HUES6 (cell line): Measurements from ENCODE around the gene MYOC.
"Not testable (repeated sequence)": the region's sequence is repeated elsewhere in the genome, so short reads cannot be mapped to it uniquely, and the experiment has no call there.

ENCODE experiments used
- H3K27ac ChIP-seq: 2 replicates; pipeline ENCODE4 v1.7.0; 2013; ENCODE audit warnings: low read depth, mild to moderate bottlenecking, low read length, inconsistent platforms
- H3K27me3 ChIP-seq: 2 replicates; pipeline ENCODE4 v1.6.1; 2013; ENCODE audit warnings: low read length; ENCODE audit not compliant: control insufficient read depth, insufficient read depth
- H3K36me3 ChIP-seq: 2 replicates; pipeline ENCODE4 v1.6.1; 2013; ENCODE audit warnings: low read length; ENCODE audit not compliant: control insufficient read depth, insufficient read depth
- H3K4me1 ChIP-seq: 2 replicates; pipeline ENCODE4 v1.6.1; 2013; ENCODE audit warnings: low read length; ENCODE audit not compliant: control insufficient read depth, insufficient read depth
- H3K4me3 ChIP-seq: 2 replicates; pipeline ENCODE4 v1.5.1; 2013; ENCODE audit warnings: low read depth, low read length
- H3K9ac ChIP-seq: one replicate; pipeline ENCODE4 v1.6.1; 2013; ENCODE audit warnings: mild to moderate bottlenecking, low read length
- H3K9me3 ChIP-seq: 2 replicates; pipeline ENCODE4 v1.6.1; 2013; ENCODE audit warnings: low read depth, low read length; ENCODE audit not compliant: control insufficient read depth, insufficient read depth

The MYOC gene

DNA sequence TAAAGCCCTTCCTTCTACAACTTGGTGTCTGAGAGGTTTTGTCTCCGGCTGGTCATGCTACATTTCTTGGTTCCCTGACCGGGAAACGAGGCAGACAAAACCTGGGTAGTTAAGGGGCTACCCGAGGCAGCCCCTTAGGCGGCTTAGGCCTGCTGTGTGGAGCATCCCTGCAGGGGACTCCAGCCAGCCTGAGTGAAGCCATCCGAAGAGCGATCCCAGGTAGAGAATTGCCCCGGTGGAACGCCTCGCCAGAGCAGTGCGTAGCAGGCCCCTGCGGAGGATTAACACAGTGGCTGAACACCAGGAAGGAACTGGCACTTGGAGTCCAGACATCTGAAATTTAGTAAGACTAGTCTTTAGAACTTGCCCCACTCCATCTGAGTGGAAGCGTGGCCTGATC lies 51.6 kb downstream of the MYOC start:
- Histone ChIP-seq H3K4me3 (no peak overlapping the region), H3K9me3 (no peaks in the 10 kb centered on the region), H3K27ac (no peak overlapping the region), H3K9ac (no peak overlapping the region), H3K4me1 (peaks cover 5% of the 10 kb centered on the region; the same call in 1 of the 2 replicates), H3K27me3 (no peaks in the 10 kb centered on the region), H3K36me3 (no peaks in the 10 kb centered on the region)

DNA sequence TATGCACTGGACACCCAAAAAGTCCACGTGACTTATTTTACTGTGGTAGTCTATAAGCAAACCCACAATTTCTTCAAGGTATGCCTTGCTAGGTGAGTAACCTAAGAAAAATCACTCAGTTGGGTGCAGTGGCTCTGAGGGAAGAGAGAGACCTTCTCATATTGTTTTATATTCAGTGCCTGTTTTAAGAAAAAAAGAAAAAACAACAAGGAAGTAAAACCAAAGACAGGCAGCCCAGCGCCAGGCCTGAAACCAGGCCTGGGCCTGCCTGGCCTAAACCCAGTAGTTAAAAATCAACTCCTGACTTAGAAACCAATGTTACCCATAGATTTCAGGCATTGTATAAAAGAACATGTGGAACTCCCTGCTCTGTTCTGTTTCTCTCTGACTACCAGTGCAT lies 52.2 kb downstream of the MYOC start:
- H3K9me3 ChIP-seq, H3K27ac ChIP-seq, H3K27me3 ChIP-seq, H3K9ac ChIP-seq, H3K36me3 ChIP-seq, H3K4me1 ChIP-seq, H3K4me3 ChIP-seq: not testable (repeated sequence)

DNA sequence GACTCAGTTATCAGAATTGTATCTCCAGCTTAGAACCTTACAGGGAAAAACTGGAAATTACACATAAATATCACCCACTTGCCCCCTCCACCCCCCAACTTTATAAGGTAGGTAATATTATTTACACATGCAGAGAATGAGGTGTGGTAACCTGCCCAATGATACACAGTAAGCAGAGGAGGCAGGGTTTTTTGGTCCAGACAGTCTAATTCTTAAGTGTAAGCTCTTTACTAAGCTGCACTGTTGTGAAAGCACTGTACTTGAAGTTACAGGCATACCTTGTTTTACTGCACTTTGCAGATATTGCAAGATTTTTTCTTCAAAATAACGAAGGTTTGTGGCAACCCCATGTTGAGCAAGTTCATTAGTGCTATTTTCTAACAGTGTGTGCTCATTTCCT lies 55.3 kb downstream of the MYOC start:
- Histone ChIP-seq H3K27ac (no peak overlapping the region), H3K9me3 (no peaks in the 10 kb centered on the region), H3K9ac (no peak overlapping the region), H3K36me3 (peaks cover 16% of the 10 kb centered on the region), H3K4me3 (no peak overlapping the region), H3K4me1 (no peaks in the 10 kb centered on the region), H3K27me3 (no peaks in the 10 kb centered on the region)

DNA sequence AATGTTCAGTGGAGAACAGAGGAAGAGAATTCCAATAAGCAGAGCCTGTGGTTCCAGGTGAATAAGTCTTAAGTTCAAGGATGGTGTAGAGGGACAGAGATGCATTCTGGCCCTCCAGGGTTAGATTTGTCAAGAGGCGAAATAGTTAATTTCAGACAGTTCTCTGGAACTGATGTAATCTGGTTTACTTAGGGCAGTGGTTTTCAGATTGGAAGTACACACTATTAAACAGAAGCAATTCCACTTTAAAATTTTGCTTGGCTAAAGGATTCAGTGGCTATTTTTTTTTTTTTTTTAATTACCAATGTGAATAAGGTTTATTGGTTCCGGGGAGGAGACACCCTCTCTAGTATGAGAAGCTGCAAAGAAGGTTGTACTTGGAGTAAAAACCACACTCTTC lies 55.8 kb downstream of the MYOC start:
- Histone ChIP-seq H3K4me1 (no peaks in the 10 kb centered on the region), H3K4me3 (no peak overlapping the region), H3K36me3 (peaks cover 21% of the 10 kb centered on the region)

DNA sequence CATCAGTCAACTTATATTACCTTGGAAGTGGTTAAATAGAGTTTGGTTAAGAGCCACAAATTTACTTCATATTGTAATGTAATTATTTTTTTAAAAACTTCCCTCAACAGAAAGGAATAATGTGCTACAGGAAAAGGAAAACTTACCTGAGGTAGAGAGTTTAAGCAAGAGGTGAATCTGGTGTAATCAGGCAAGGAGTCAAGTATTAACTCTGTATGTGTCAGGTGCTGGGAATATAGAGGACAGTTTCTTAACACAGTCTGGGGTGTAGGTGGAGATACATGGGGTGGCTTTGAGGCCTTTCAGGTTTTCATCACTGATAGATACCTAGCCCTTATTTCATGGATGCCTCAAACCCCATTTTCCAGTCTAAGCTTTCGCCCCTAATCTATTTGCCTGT lies 56.4 kb downstream of the MYOC start:
- Histone ChIP-seq H3K9ac (no peak overlapping the region), H3K36me3 (peaks cover 27% of the 10 kb centered on the region), H3K4me3 (no peak overlapping the region), H3K9me3 (no peaks in the 10 kb centered on the region), H3K27me3 (no peaks in the 10 kb centered on the region), H3K27ac (no peak overlapping the region), H3K4me1 (no peaks in the 10 kb centered on the region)

More for the DNA sequence above, 55.8 kb downstream of the MYOC start:
- Histone ChIP-seq H3K27me3 (no peaks in the 10 kb centered on the region), H3K9ac (no peak overlapping the region), H3K27ac (no peak overlapping the region), H3K9me3 (no peaks in the 10 kb centered on the region)

DNA sequence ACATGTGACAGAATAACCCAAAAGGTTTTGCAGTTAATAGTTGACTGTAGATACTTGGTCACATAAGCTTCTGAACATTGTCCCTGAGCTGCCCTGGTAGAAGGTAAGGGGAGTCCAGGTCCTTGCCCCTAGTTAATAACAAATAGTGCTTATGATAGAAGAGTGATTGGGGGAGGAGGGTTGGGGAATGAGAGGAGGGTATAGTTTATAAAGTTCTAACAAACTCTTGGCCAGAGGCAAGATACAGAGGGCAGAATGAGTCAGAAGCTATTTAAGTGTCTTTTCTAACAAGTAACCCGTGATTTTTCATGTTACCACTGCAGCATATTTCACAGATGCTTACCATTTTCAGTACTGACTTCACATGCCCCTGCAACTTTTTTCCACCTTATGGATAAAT lies 57.2 kb downstream of the MYOC start:
- Histone ChIP-seq H3K27me3 (no peaks in the 10 kb centered on the region), H3K27ac (no peak overlapping the region), H3K36me3 (peaks cover 35% of the 10 kb centered on the region), H3K9ac (no peak overlapping the region), H3K4me3 (no peak overlapping the region), H3K4me1 (no peaks in the 10 kb centered on the region), H3K9me3 (no peaks in the 10 kb centered on the region)

DNA sequence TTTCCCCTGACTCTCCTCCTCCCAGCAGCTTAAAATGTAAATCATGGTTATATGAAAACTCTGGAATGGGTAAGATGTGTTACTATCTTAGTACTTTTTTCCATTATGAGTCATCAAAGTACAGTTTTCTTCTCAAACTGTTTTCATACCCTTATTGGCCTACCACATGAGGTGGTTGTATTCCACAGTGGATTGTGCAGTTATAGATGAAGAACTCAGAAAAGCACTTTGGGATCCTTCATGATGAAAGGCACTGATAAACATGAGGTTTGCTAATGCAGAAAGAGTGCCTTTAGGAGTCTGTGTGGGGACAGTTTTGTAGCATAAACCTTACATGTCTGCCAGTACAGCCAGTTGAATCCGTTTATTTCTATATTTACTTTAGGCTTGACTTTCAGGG lies 62.5 kb downstream of the MYOC start:
- no peaks in the 10 kb centered on the region for H3K4me1 ChIP-seq
- no peak overlapping the region for H3K9ac ChIP-seq
- H3K36me3 ChIP-seq: peaks cover 83% of the 10 kb centered on the region
- no peak overlapping the region for H3K27ac ChIP-seq
- no peaks in the 10 kb centered on the region for H3K9me3 ChIP-seq
- no peak overlapping the region for H3K4me3 ChIP-seq
- H3K27me3 ChIP-seq: no peaks in the 10 kb centered on the region

DNA sequence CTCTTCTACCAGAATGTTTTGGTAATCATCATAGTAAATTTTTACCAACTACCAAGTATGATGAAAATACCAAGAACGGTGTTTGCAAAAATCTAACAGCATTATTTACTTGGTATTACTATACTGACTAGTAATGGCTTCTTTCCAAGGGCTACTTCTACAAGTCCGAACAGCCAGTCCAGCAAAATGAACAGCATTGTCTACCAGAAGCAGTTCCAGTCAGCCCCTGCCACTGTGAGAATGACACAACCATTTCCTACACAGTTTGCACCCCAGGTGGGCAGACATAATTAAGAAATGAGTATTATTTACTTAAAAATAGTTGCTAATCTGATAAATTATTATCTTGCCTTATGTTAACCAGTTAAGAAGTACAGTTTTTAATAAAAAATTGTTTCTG lies 64.3 kb downstream of the MYOC start:
- no peaks in the 10 kb centered on the region for H3K4me1 ChIP-seq
- H3K9me3 ChIP-seq: no peaks in the 10 kb centered on the region
- no peaks in the 10 kb centered on the region for H3K27me3 ChIP-seq
- peaks cover 93% of the 10 kb centered on the region for H3K36me3 ChIP-seq
- H3K27ac ChIP-seq: no peak overlapping the region
- no peak overlapping the region for H3K4me3 ChIP-seq
- H3K9ac ChIP-seq: no peak overlapping the region

DNA sequence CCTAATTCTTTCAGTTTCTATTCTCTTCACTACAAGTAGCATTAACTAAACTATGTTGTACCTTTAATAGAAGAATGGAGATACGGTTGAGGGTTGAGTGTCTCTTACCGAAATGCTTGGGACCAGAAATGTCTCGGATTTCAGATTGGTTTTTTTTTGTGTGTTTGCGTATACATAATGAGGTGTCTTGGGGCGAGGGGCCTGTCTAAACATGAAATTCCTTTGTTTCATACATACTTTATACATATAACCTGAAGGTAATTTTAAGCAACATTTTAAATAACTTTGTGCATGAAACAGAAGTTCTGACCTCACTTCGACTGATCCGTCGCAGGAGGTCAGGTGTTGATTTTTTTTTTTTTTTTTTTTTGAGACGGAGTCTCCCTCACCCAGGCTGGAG lies 66.8 kb downstream of the MYOC start:
- no peak overlapping the region for H3K4me3 ChIP-seq
- no peaks in the 10 kb centered on the region for H3K4me1 ChIP-seq
- H3K36me3 ChIP-seq: peaks cover 95% of the 10 kb centered on the region
- no peak overlapping the region for H3K27ac ChIP-seq
- no peaks in the 10 kb centered on the region for H3K27me3 ChIP-seq
- H3K9me3 ChIP-seq: no peaks in the 10 kb centered on the region
- H3K9ac ChIP-seq: no peak overlapping the region
